ENCODE results near the gene CEP112.

- TF ChIP-seq EHMT2 (IDR thresholded peaks at IDR 0.05; ENCODE audit: borderline replicate concordance, low read depth, low read length) (no peak), SALL2 (CRISPR knock-in tag; IDR thresholded peaks at IDR 0.05) (no peak), POLR2A (IDR thresholded peaks at IDR 0.05; ENCODE audit: insufficient read depth in 1 of 2, low read depth in 2 of 2, low read length in 2 of 2) (no peak), CEBPB (IDR thresholded peaks at IDR 0.05; ENCODE audit: borderline replicate concordance, low read depth, low read length) (no peak), CEBPZ (IDR thresholded peaks at IDR 0.05; ENCODE audit: low read length) (no peak), RFX1 (IDR thresholded peaks at IDR 0.05) (no peak), GABPA (IDR thresholded peaks at IDR 0.05; ENCODE audit: low read depth, low read length) (no peak), GABPA (CRISPR knock-in tag; IDR thresholded peaks at IDR 0.05; ENCODE audit: low read depth) (no peak), RXRA (CRISPR knock-in tag; IDR thresholded peaks at IDR 0.05) (no peak), CBFB (CRISPR knock-in tag; IDR thresholded peaks at IDR 0.05) (no peak)
- TF ChIP-seq, protein P1, sequence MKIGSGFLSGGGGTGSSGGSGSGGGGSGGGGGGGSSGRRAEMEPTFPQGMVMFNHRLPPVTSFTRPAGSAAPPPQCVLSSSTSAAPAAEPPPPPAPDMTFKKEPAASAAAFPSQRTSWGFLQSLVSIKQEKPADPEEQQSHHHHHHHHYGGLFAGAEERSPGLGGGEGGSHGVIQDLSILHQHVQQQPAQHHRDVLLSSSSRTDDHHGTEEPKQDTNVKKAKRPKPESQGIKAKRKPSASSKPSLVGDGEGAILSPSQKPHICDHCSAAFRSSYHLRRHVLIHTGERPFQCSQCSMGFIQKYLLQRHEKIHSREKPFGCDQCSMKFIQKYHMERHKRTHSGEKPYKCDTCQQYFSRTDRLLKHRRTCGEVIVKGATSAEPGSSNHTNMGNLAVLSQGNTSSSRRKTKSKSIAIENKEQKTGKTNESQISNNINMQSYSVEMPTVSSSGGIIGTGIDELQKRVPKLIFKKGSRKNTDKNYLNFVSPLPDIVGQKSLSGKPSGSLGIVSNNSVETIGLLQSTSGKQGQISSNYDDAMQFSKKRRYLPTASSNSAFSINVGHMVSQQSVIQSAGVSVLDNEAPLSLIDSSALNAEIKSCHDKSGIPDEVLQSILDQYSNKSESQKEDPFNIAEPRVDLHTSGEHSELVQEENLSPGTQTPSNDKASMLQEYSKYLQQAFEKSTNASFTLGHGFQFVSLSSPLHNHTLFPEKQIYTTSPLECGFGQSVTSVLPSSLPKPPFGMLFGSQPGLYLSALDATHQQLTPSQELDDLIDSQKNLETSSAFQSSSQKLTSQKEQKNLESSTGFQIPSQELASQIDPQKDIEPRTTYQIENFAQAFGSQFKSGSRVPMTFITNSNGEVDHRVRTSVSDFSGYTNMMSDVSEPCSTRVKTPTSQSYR (CRISPR knock-in tag; IDR thresholded peaks at IDR 0.05; ENCODE audit: borderline replicate concordance) = no peak
- TF ChIP-seq, protein P2, sequence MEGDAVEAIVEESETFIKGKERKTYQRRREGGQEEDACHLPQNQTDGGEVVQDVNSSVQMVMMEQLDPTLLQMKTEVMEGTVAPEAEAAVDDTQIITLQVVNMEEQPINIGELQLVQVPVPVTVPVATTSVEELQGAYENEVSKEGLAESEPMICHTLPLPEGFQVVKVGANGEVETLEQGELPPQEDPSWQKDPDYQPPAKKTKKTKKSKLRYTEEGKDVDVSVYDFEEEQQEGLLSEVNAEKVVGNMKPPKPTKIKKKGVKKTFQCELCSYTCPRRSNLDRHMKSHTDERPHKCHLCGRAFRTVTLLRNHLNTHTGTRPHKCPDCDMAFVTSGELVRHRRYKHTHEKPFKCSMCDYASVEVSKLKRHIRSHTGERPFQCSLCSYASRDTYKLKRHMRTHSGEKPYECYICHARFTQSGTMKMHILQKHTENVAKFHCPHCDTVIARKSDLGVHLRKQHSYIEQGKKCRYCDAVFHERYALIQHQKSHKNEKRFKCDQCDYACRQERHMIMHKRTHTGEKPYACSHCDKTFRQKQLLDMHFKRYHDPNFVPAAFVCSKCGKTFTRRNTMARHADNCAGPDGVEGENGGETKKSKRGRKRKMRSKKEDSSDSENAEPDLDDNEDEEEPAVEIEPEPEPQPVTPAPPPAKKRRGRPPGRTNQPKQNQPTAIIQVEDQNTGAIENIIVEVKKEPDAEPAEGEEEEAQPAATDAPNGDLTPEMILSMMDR (CRISPR knock-in tag; IDR thresholded peaks at IDR 0.05) = no peak
Measured at GRCh38 chr17:66006654-66007053, 185.3 kb downstream of the CEP112 start.

Measured in HepG2 (cell line).